ENCODE results near the gene PRDM1. TPM values are rescaled to one million over a fixed set of nuclear protein-coding genes. Genes with fewer than 3 reads are reported as not detected.
A peak's percentile ranks its signal among the peaks of the same experiment; 100 is the strongest.

PRDM1 gene
- total and polyA plus RNA-seq, 12 donors: 0.32 to 11.2 (median 1.9) TPM

GRCh38 chr6:106138151-106138550 is 52.0 kb downstream of the PRDM1 start:
- 80 to 89% methylated on average over 6 of the region's 6 CpGs for WGBS, 2 donors
- no peak for ATAC-seq

GRCh38 chr6:106141441-106142237 is 55.5 kb downstream of the PRDM1 start:
- DNase-seq (no peak), ATAC-seq (peak in 1 of 8 donors; percentile 48)
- no peak for TF ChIP-seq CTCF (IDR thresholded peaks at IDR 0.05)
- WGBS, 2 donors: 58 to 68% methylated on average over 9 of the region's 9 CpGs
- Histone ChIP-seq H3K27me3 (peaks cover 0 to 9% (median 0%) of the 10 kb centered on the region in 7 donors), H3K9me3 (no peaks in the 10 kb centered on the region), H3K4me1 (peaks cover 0 to 21% (median 0%) of the 10 kb centered on the region in 9 donors), H3K36me3 (no peaks in the 10 kb centered on the region), H3K27ac (peak overlapping the region in 1 of 10 donors; percentile 42), H3K4me3 (no peak overlapping the region)
- intact Hi-C loops (cut with DNase I): no loop called here

More at GRCh38 chr6:106138151-106138550, 52.0 kb downstream of the PRDM1 start:
- Histone ChIP-seq H3K9me3 (no peaks in the 10 kb centered on the region), H3K4me1 (peaks cover 0 to 20% (median 0%) of the 10 kb centered on the region in 9 donors), H3K27ac (no peak overlapping the region), H3K4me3 (no peak overlapping the region), H3K27me3 (peaks cover 0 to 4% (median 0%) of the 10 kb centered on the region in 7 donors), H3K36me3 (no peaks in the 10 kb centered on the region)
- DNase-seq: no peak
- no peak for TF ChIP-seq CTCF (IDR thresholded peaks at IDR 0.05)
- intact Hi-C loops (cut with DNase I): no loop called here

GRCh38 chr6:106142876-106143431 is 56.8 kb downstream of the PRDM1 start:
- no peaks in the 10 kb centered on the region for H3K36me3 ChIP-seq
- no peaks in the 10 kb centered on the region for H3K9me3 ChIP-seq
- peak overlapping the region in 1 of 10 donors; percentile 24 for H3K27ac ChIP-seq
- H3K27me3 ChIP-seq: peaks cover 0 to 9% (median 0%) of the 10 kb centered on the region in 7 donors
- WGBS, 2 donors: 82 to 86% methylated on average over 2 of the region's 2 CpGs
- no peak overlapping the region for H3K4me3 ChIP-seq
- DNase-seq (no peak), ATAC-seq (no peak)
- TF ChIP-seq CTCF (IDR thresholded peaks at IDR 0.05): no peak
- intact Hi-C loops (cut with DNase I): no loop called here
- H3K4me1 ChIP-seq: peaks cover 0 to 21% (median 0%) of the 10 kb centered on the region in 9 donors

DNA sequence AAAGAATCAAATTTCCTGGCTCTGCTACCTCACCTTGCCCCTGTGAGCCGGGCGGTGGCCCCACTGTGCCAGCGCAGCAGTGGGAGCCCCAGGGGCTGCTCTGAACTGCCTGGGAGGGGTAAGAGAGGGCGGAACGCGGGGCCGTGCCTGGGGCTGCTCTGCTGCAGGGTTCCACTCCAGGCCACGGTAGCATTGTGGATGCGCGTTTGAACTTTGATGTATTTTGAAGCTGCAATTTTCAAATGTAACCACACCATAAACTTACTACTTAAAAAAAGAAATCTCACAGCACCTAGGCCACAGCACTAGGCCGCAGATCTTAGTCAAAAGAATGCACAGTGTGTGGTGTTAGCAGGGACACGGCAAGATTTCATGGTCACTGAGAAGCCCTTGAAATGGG is 57.5 kb downstream of the PRDM1 start:
- intact Hi-C loops (cut with DNase I): no loop called here
- DNase-seq (no peak), ATAC-seq (no peak)
- Histone ChIP-seq H3K27me3 (peaks cover 0 to 9% (median 0%) of the 10 kb centered on the region in 7 donors), H3K9me3 (no peaks in the 10 kb centered on the region), H3K4me1 (peaks cover 0 to 21% (median 0%) of the 10 kb centered on the region in 9 donors), H3K27ac (peak overlapping the region in 1 of 10 donors; percentile 5), H3K4me3 (no peak overlapping the region), H3K36me3 (no peaks in the 10 kb centered on the region)
- no peak for TF ChIP-seq CTCF (IDR thresholded peaks at IDR 0.05)
- WGBS, 2 donors: 89 to 92% methylated on average over 12 of the region's 12 CpGs

Data from heart right ventricle (tissue), 16 donors.